A549 treated with AZD9567 at 1 μM for 4 hours (cell line): ENCODE results near the gene TMEM178B. TPM values are rescaled to one million over a fixed set of nuclear protein-coding genes. Genes with fewer than 3 reads are reported as not detected.

Source experiments
- total RNA-seq: library from RNA; stranded (reverse); fragments of 200-300 nt; extraction: Qiagen RNA extraction; gene quantifications from 5 replicates; pipeline ENCODE4 v1.2.3, GENCODE V29; 2022; ENCODE audit not compliant: insufficient read depth

Gene TMEM178B
- 0.87 to 1.4 TPM (median 1.2 TPM) in 5 replicates for total RNA-seq

GRCh38 chr7:141073641-141074161 is at the start of gene TMEM178B:
Gene TMEM178B (plus strand): TSS chr7:141074064.

Other genes starting within 250 kb of the TMEM178B start
- gene BRAF, start 149.1 kb upstream of the TMEM178B start, total RNA-seq = 4.8 to 6.6 TPM (median 6.0 TPM) in 5 replicates
- gene MRPS33, start 59.1 kb upstream of the TMEM178B start, total RNA-seq = 95.0 to 113 TPM (median 109 TPM) in 5 replicates